ENCODE data around the gene ZNF660.

ZNF660 gene

DNA sequence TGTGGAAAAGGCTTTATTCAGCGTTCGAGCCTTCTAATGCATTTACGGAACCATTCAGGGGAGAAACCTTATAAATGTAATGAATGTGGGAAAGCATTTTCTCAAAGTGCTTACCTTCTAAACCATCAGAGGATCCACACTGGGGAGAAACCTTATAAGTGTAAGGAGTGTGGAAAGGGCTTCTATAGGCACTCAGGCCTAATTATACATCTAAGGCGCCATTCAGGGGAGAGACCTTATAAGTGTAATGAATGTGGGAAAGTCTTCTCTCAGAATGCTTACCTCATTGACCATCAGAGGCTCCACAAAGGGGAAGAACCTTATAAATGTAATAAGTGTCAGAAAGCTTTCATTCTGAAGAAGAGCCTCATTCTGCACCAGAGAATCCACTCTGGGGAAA lies 57.6 kb downstream of the ZNF660 start:
- no peak for DNase-seq

- DNase-seq: no peak
These were observed 58.3 kb downstream of the ZNF660 start for GRCh38 chr3:44643024-44643423.

DNA sequence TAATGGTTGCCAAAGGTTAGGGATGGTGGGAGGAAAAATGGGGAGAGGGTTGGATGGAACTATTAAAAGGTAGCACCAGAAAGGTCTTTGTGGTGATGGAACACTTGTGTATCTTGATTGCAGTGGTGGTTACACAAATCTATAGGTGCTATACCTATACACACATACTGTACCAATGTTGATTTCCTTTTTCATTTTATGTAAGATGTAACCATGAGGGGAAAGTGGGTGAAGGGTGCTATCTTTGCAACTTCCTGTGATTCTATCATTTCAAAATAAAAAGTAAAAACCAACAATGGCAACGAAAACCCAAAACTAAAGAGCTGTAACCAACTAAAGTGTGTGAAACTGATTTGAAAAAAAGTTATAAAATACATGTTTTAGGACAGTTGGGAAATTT lies 63.0 kb downstream of the ZNF660 start:
- no peak for DNase-seq

DNA sequence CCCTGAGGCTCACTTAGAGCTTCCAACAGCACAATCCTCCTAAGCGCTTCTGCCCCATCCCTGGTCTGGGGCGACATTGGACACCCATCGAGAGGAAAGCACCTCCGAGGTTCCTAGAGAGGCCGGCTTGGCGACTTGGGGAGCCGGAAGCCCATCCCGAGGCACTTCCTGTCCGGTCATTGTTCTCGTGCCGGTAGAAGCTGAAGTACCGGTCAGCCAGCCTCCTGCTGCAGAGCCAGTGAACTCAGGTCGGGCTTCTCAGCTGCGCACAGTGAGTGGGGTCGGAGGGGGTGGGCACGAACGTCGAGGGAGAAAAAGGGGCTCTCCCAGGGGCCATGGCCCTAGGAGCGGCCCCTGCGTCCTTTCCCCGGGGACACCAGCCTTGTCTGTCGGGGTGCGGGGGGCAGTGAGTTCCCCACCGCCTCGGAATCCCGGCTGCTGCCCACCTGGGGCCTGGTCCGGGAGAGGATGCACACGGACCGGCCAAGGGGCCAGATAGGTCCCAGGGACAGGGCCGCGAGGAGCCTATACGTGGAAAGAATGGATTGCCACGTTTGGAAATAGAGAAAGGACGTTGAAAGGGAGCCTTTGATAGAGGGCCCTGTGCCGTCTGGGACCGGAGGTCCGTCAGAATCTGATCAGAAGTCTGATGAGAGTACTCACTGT lies 63.9 kb downstream of the ZNF660 start, which contains the start of gene ZNF35:
ZNF35 (plus strand) TSS at position 169 of the 666 bp plus-strand sequence. CDS start 2,336 bp downstream, outside the sequence.
- peak; percentile 66 to 87 (median 68) for DNase-seq
